Caco-2 (cell line): ENCODE data around the gene P4HA2. TPM values are rescaled to one million over a fixed set of nuclear protein-coding genes. Genes with fewer than 3 reads are reported as not detected.
A peak's percentile ranks its signal among the peaks of the same experiment; 100 is the strongest.

Experiments used
- BruUV-seq: library from RNA; stranded (reverse); fragments of 400-500 nt; replicated peaks from 2 replicates; lab custom pipeline; 2021; lab: Mats Ljungman, UMichigan
- CTCF ChIA-PET: fragments of 300-600 bp; sonication (Branson Sonifier 250); formaldehyde crosslinking; loops from one replicate; lab custom pipeline; 2022; ENCODE audit warnings: antibody characterized with exemption; lab: Charles Lee
- POLR2A ChIA-PET: fragments of 300-600 bp; sonication (Branson Sonifier 250); formaldehyde crosslinking; loops from one replicate; lab custom pipeline; 2022; ENCODE audit warnings: antibody characterized with exemption; lab: Charles Lee
- DNase-seq, 2 experiments: peaks; one replicate each; pipeline versions ENCODE4 v3.0.0 to v3.0.0-alpha.2; 2020 to 2022
- H3K27me3 ChIP-seq: replicated peaks from 2 replicates; pipeline ENCODE4 v1.6.0; 2011; ENCODE audit warnings: low read length; ENCODE audit not compliant: control insufficient read depth, insufficient read depth
- H3K36me3 ChIP-seq: 2 replicates; pipeline ENCODE4 v1.5.1; 2011; ENCODE audit warnings: low read length; ENCODE audit not compliant: control insufficient read depth, insufficient read depth
- H3K4me1 ChIP-seq: fragments of 250-450 bp; sonication (Bioruptor Pico); 2 replicates; pipeline ENCODE4 v1.5.1; 2020; ENCODE audit warnings: mild to moderate bottlenecking
- H3K4me3 ChIP-seq: 2 replicates; pipeline ENCODE4 v1.5.1; 2011; ENCODE audit warnings: low read depth, mild to moderate bottlenecking, control low read depth, low read length
- H3K9me3 ChIP-seq: fragments of 250-450 bp; sonication (Bioruptor Pico); 2 replicates; pipeline ENCODE4 v1.5.1; 2020; ENCODE audit warnings: mild to moderate bottlenecking, moderate library complexity
- H3K27ac Mint-ChIP-seq: one replicate; pipeline ENCODE4 v1.8.0; 2022; ENCODE audit warnings: mixed read lengths; ENCODE audit not compliant: unreplicated experiment
- H3K27me3 Mint-ChIP-seq: one replicate; pipeline ENCODE4 v1.8.0; 2022; ENCODE audit warnings: mixed read lengths; ENCODE audit not compliant: insufficient read depth, unreplicated experiment
- H3K36me3 Mint-ChIP-seq: one replicate; pipeline ENCODE4 v1.8.0; 2022; ENCODE audit warnings: mild to moderate bottlenecking, mixed read lengths; ENCODE audit not compliant: insufficient read depth, unreplicated experiment
- H3K4me1 Mint-ChIP-seq: one replicate; pipeline ENCODE4 v1.8.0; 2022; ENCODE audit warnings: low read depth, mixed read lengths; ENCODE audit not compliant: unreplicated experiment
- H3K4me3 Mint-ChIP-seq: one replicate; pipeline ENCODE4 v1.8.0; 2022; ENCODE audit warnings: mild to moderate bottlenecking, moderate library complexity, mixed read lengths; ENCODE audit not compliant: unreplicated experiment
- H3K9me3 Mint-ChIP-seq: one replicate; pipeline ENCODE4 v1.8.0; 2022; ENCODE audit warnings: mixed read lengths; ENCODE audit not compliant: unreplicated experiment
- intact Hi-C: fragments of 100-400 bp; cut with micrococcal nuclease; formaldehyde crosslinking; loops from one replicate; pipeline ENCODE4 v1.10.0; 2022; ENCODE audit not compliant: unreplicated experiment
- total RNA-seq: library from RNA; stranded (reverse); gene quantifications from 2 replicates; pipeline ENCODE4 v1.2.3, GENCODE V29; 2022
- TF ChIP-seq, protein P1 (sequence below), 2 experiments: fragments of 200-600 bp in 1 of 2; IDR thresholded peaks; 1 replicate in 1 of 2; 2 replicates in 1 of 2; pipeline versions ENCODE4 v1.5.1 to v1.8.0; 2011 to 2022; ENCODE audit warnings: antibody characterized with exemption in 1 of 2, control low read depth in 1 of 2, inconsistent platforms in 1 of 2, low read depth in 1 of 2, low read length in 1 of 2, mild to moderate bottlenecking in 1 of 2, moderate library complexity in 1 of 2; ENCODE audit not compliant: insufficient read depth in 1 of 2, severe bottlenecking in 1 of 2, unreplicated experiment in 1 of 2

Gene P4HA2
- total RNA-seq, 1 experiment from 2014 or later = 41.0 TPM

DNA sequence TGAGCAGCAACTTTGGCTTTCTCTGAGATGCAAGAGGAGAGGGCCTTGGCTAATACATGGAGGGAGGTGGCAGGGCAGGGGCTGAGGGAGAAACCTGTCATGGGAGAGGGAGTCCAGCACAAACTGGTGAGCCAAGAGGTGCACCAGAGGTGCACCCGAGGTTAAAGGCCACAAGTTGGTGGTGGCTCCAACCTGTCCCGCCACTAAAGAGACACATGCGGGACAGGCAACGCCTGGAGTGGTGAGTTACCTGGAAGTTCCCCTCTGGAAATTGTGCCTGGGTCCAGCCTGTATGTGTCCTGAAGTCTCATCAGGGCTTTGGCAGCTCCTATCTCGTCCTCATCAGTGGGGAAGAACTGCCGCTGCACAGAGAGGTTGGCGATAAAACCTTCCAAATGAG is 14.0 kb downstream of the P4HA2 start:
- ChIA-PET CTCF (no interaction called here), POLR2A (no interaction called here)
- no peak for DNase-seq
- no peak overlapping the region for H3K27ac Mint-ChIP-seq
- H3K4me1 Mint-ChIP-seq = no peaks in the 10 kb centered on the region
- intact Hi-C loops = no loop called here
- Histone ChIP-seq H3K4me3 (no peak overlapping the region), H3K27me3 (no peaks in the 10 kb centered on the region), H3K36me3 (peaks cover 1% of the 10 kb centered on the region; the same call in 1 of the 2 replicates), H3K4me1 (no peaks in the 10 kb centered on the region), H3K9me3 (no peaks in the 10 kb centered on the region)
- no peaks in the 10 kb centered on the region for H3K36me3 Mint-ChIP-seq
- TF ChIP-seq, protein P1, sequence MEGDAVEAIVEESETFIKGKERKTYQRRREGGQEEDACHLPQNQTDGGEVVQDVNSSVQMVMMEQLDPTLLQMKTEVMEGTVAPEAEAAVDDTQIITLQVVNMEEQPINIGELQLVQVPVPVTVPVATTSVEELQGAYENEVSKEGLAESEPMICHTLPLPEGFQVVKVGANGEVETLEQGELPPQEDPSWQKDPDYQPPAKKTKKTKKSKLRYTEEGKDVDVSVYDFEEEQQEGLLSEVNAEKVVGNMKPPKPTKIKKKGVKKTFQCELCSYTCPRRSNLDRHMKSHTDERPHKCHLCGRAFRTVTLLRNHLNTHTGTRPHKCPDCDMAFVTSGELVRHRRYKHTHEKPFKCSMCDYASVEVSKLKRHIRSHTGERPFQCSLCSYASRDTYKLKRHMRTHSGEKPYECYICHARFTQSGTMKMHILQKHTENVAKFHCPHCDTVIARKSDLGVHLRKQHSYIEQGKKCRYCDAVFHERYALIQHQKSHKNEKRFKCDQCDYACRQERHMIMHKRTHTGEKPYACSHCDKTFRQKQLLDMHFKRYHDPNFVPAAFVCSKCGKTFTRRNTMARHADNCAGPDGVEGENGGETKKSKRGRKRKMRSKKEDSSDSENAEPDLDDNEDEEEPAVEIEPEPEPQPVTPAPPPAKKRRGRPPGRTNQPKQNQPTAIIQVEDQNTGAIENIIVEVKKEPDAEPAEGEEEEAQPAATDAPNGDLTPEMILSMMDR (IDR thresholded peaks at IDR 0.05; ENCODE audit: insufficient read depth in 1 of 2, low read depth in 1 of 2, low read length in 1 of 2, severe bottlenecking in 1 of 2, unreplicated experiment in 1 of 2) = no peak
- no peak overlapping the region for H3K4me3 Mint-ChIP-seq
- H3K9me3 Mint-ChIP-seq = no peaks in the 10 kb centered on the region
- H3K27me3 Mint-ChIP-seq = no peaks in the 10 kb centered on the region
- no TSS peak for BruUV-seq

DNA sequence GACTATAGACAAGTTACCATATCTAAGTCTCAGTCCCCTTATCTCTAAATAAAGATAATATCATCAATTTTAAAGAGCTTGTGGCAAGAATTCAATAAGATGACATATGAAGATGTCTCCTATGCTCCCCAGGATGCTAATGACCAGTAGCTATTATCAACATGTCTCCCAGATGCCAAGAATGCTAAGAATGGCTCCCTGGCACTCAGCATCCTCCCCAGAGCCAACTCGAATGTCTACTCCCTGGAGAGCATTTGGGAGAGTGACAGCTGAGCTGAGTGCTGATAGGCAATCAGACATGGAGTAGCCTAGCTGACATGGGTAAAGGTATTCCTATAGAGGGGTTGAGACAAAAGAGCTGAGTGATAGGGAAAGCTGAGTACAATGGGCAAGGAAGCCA is 15.9 kb downstream of the P4HA2 start:
- Mint-ChIP-seq H3K4me3 (no peak overlapping the region), H3K9me3 (no peaks in the 10 kb centered on the region), H3K27ac (no peak overlapping the region), H3K36me3 (peaks cover 5% of the 10 kb centered on the region), H3K27me3 (no peaks in the 10 kb centered on the region), H3K4me1 (no peaks in the 10 kb centered on the region)
- DNase-seq = no peak
- no TSS peak for BruUV-seq
- H3K36me3 ChIP-seq = peaks cover 1% of the 10 kb centered on the region; the same call in 1 of the 2 replicates
- CTCF ChIA-PET = no interaction called here
- no peak overlapping the region for H3K4me3 ChIP-seq
- H3K27me3 ChIP-seq = no peaks in the 10 kb centered on the region
- intact Hi-C loops = no loop called here
- POLR2A ChIA-PET = no interaction called here
- H3K9me3 ChIP-seq = no peaks in the 10 kb centered on the region
- no peaks in the 10 kb centered on the region for H3K4me1 ChIP-seq
- TF ChIP-seq, protein P1 (IDR thresholded peaks at IDR 0.05; ENCODE audit: insufficient read depth in 1 of 2, low read depth in 1 of 2, low read length in 1 of 2, severe bottlenecking in 1 of 2, unreplicated experiment in 1 of 2) = no peak

DNA sequence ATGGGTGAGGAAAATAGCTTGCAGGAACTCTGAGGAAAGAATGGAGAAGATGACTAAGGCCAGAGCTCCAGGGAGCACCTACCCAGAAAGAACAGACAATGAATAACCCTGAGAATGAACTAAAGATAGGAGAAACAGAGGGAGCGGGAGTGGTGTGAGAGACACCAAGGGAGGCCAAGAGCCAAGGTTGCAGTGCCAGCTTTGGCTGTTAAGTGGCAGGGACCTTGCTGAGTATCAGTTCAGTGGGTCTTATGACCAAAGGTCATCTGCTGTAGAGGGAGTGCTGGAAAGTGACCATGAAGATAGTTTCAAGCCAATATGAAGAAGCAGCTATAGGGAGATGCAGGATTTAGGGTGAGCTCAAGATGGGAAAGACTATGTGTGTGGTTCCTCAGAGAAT is 16.7 kb downstream of the P4HA2 start:
- TF ChIP-seq, protein P1 (IDR thresholded peaks at IDR 0.05; ENCODE audit: insufficient read depth in 1 of 2, low read depth in 1 of 2, low read length in 1 of 2, severe bottlenecking in 1 of 2, unreplicated experiment in 1 of 2) = no peak
- H3K27me3 ChIP-seq = no peaks in the 10 kb centered on the region
- H3K9me3 Mint-ChIP-seq = no peaks in the 10 kb centered on the region
- H3K36me3 Mint-ChIP-seq = peaks cover 5% of the 10 kb centered on the region
- ChIA-PET CTCF (no interaction called here), POLR2A (no interaction called here)
- H3K4me3 ChIP-seq = no peak overlapping the region
- H3K4me1 ChIP-seq = no peaks in the 10 kb centered on the region
- peaks cover 1% of the 10 kb centered on the region; the same call in 1 of the 2 replicates for H3K36me3 ChIP-seq
- no peak overlapping the region for H3K27ac Mint-ChIP-seq
- H3K27me3 Mint-ChIP-seq = no peaks in the 10 kb centered on the region
- H3K4me1 Mint-ChIP-seq = no peaks in the 10 kb centered on the region
- no peaks in the 10 kb centered on the region for H3K9me3 ChIP-seq
- intact Hi-C loops = no loop called here
- no TSS peak for BruUV-seq
- peak in 1 of 2 experiments; percentile 5 for DNase-seq
- no peak overlapping the region for H3K4me3 Mint-ChIP-seq
